ENCODE measurements around the gene OR8G1. TPM values are rescaled to one million over a fixed set of nuclear protein-coding genes. Genes with fewer than 3 reads are reported as not detected.

The OR8G1 gene
- total RNA-seq, 2 experiments from 2014 or later = not detected

DNA sequence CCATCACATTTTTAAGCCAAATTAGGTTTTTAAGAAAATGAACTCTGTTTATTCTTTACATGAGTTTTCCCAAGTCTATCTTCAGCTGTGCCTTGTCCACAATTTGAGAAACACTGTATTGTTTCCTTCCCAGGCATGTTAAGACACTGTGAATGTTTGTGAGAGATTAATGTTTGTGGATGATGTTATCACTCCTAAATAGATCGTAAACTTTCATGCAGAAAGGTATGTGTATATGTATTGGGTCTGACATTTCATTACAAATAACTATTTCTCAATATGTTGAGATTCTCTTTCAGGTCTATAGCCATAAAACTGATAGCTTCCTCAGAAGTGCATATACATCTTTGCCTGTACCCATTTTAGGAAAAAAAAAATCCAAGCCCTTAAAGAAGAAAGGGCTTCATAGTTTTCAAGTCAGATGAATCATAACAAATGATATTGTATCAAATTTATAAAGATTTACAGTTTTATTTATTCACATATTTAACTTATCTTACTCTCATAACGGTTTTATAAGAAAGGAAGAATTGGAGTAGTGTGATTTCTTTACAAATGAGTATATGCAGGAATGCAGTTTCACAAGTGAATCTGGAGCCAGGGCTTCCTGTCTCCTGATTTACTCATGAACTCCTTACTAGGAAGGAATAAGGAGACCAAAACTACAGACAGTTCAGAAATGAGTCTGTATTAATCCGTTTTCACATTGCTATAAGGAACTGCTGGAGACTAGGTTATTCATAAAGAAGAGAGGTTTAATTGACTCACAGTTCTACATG lies 61.6 kb downstream of the OR8G1 start:
- no peak overlapping the region for H3K4me3 ChIP-seq (ENCODE audit: low read depth, low read length, poor library complexity, severe bottlenecking)
- no peak overlapping the region for H3K27ac ChIP-seq (ENCODE audit: low read depth, low read length, poor library complexity, severe bottlenecking)
- no peak overlapping the region for H3K4me2 ChIP-seq (ENCODE audit: low read length)
- TF ChIP-seq EZH2phosphoT487 (IDR thresholded peaks at IDR 0.05; ENCODE audit: borderline replicate concordance, low read depth, low read length) = no peak
- TF ChIP-seq, protein P1, sequence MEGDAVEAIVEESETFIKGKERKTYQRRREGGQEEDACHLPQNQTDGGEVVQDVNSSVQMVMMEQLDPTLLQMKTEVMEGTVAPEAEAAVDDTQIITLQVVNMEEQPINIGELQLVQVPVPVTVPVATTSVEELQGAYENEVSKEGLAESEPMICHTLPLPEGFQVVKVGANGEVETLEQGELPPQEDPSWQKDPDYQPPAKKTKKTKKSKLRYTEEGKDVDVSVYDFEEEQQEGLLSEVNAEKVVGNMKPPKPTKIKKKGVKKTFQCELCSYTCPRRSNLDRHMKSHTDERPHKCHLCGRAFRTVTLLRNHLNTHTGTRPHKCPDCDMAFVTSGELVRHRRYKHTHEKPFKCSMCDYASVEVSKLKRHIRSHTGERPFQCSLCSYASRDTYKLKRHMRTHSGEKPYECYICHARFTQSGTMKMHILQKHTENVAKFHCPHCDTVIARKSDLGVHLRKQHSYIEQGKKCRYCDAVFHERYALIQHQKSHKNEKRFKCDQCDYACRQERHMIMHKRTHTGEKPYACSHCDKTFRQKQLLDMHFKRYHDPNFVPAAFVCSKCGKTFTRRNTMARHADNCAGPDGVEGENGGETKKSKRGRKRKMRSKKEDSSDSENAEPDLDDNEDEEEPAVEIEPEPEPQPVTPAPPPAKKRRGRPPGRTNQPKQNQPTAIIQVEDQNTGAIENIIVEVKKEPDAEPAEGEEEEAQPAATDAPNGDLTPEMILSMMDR (conservative IDR thresholded peaks at IDR 0.05; ENCODE audit: low read length) = no peak
- no peaks in the 10 kb centered on the region for H3K79me2 ChIP-seq (ENCODE audit: insufficient read depth, low read depth, low read length)
- H4K20me1 ChIP-seq (ENCODE audit: insufficient read depth, low read length) = no peaks in the 10 kb centered on the region
- CTCF ChIA-PET (ENCODE audit: unreplicated experiment) = no interaction called here
- no peaks in the 10 kb centered on the region for H3K9me2 ChIP-seq (ENCODE audit: insufficient read depth, low read length)
- no peak for DNase-seq (ENCODE audit: low spot score)
- no peaks in the 10 kb centered on the region for H3K36me3 ChIP-seq (ENCODE audit: insufficient read depth, low read length)
- intact Hi-C loops (cut with micrococcal nuclease; ENCODE audit: unreplicated experiment) = no loop called here
- no TSS peak for BruUV-seq (replicated peaks)
- H2AFZ ChIP-seq (ENCODE audit: low read length) = no peak overlapping the region
- POLR2A ChIA-PET = no interaction called here
- no peaks in the 10 kb centered on the region for H3K4me1 ChIP-seq (ENCODE audit: insufficient read depth, low read length, poor library complexity, severe bottlenecking)
- H3K9me3 ChIP-seq (ENCODE audit: low read length) = no peaks in the 10 kb centered on the region

Other genes with a start within 250 kb of the OR8G1 start
- not detected in 2 replicates for gene OR10G6, start 245.9 kb upstream of the OR8G1 start, total RNA-seq (2014; rRNA removed; shearing (Covaris generic))
- gene OR10G6, start 245.9 kb upstream of the OR8G1 start, total RNA-seq (2022) = not detected in 2 replicates
- gene OR10G4, start 228.1 kb upstream of the OR8G1 start, total RNA-seq (2014; rRNA removed; shearing (Covaris generic)) = not detected in 2 replicates
- gene OR10G4, start 228.1 kb upstream of the OR8G1 start, total RNA-seq (2022) = not detected in 2 replicates
- gene OR10G9, start 218.1 kb upstream of the OR8G1 start, total RNA-seq (2014; rRNA removed; shearing (Covaris generic)) = not detected in 2 replicates
- not detected in 2 replicates for gene OR10G9, start 218.1 kb upstream of the OR8G1 start, total RNA-seq (2022)
- gene OR10G8, start 214.3 kb upstream of the OR8G1 start, total RNA-seq (2014; rRNA removed; shearing (Covaris generic)) = not detected in 2 replicates
- not detected in 2 replicates for gene OR10G8, start 214.3 kb upstream of the OR8G1 start, total RNA-seq (2022)
- not detected in 2 replicates for gene OR10G7, start 199.8 kb upstream of the OR8G1 start, total RNA-seq (2014; rRNA removed; shearing (Covaris generic))
- gene OR10G7, start 199.8 kb upstream of the OR8G1 start, total RNA-seq (2022) = not detected in 2 replicates
- 0.38 and 0.44 TPM in 2 replicates for gene VWA5A, start 125.6 kb upstream of the OR8G1 start, total RNA-seq (2014; rRNA removed; shearing (Covaris generic))
- gene VWA5A, start 125.6 kb upstream of the OR8G1 start, total RNA-seq (2022) = 1.8 and 2.1 TPM in 2 replicates
- gene OR10D3, start 57.8 kb upstream of the OR8G1 start, total RNA-seq (2014; rRNA removed; shearing (Covaris generic)) = not detected in 2 replicates
- gene OR10D3, start 57.8 kb upstream of the OR8G1 start, total RNA-seq (2022) = not detected in 2 replicates
- not detected in 2 replicates for gene OR8G5, start 15.3 kb downstream of the OR8G1 start, total RNA-seq (2014; rRNA removed; shearing (Covaris generic))
- gene OR8G5, start 15.3 kb downstream of the OR8G1 start, total RNA-seq (2022) = not detected in 2 replicates
- gene OR8D1, start 72.9 kb downstream of the OR8G1 start, total RNA-seq (2014; rRNA removed; shearing (Covaris generic)) = not detected in 2 replicates
- gene OR8D1, start 72.9 kb downstream of the OR8G1 start, total RNA-seq (2022) = not detected in 2 replicates
- not detected in 2 replicates for gene OR8D2, start 79.1 kb downstream of the OR8G1 start, total RNA-seq (2014; rRNA removed; shearing (Covaris generic))
- not detected in 2 replicates for gene OR8D2, start 79.1 kb downstream of the OR8G1 start, total RNA-seq (2022)
- not detected in 2 replicates for gene OR8B2, start 143.4 kb downstream of the OR8G1 start, total RNA-seq (2014; rRNA removed; shearing (Covaris generic))
- not detected in 2 replicates for gene OR8B2, start 143.4 kb downstream of the OR8G1 start, total RNA-seq (2022)
- not detected in 2 replicates for gene OR8B3, start 157.9 kb downstream of the OR8G1 start, total RNA-seq (2014; rRNA removed; shearing (Covaris generic))
- not detected in 2 replicates for gene OR8B3, start 157.9 kb downstream of the OR8G1 start, total RNA-seq (2022)
- not detected in 2 replicates for gene OR8B4, start 183.8 kb downstream of the OR8G1 start, total RNA-seq (2014; rRNA removed; shearing (Covaris generic))
- not detected in 2 replicates for gene OR8B4, start 183.8 kb downstream of the OR8G1 start, total RNA-seq (2022)
- gene OR8B8, start 204.6 kb downstream of the OR8G1 start, total RNA-seq (2014; rRNA removed; shearing (Covaris generic)) = not detected in 2 replicates
- gene OR8B8, start 204.6 kb downstream of the OR8G1 start, total RNA-seq (2022) = not detected in 2 replicates